H9 (cell line): ENCODE measurements around the gene GPR87. TPM values are rescaled to one million over a fixed set of nuclear protein-coding genes. Genes with fewer than 3 reads are reported as not detected.

Experiments
- DNase-seq: peaks from one replicate; pipeline ENCODE4 v3.0.0-alpha.2; 2017
- H2AFZ ChIP-seq: one replicate; pipeline ENCODE4 v1.6.1; 2013; ENCODE audit warnings: mild to moderate bottlenecking, low read length, control low read depth, moderate library complexity
- H2AK5ac ChIP-seq: 2 replicates; pipeline ENCODE4 v1.6.1; 2013; ENCODE audit warnings: low read length, control low read depth, mixed read lengths; ENCODE audit not compliant: insufficient read length
- H2BK120ac ChIP-seq: one replicate; pipeline ENCODE4 v1.6.1; 2013; ENCODE audit warnings: low read depth, mild to moderate bottlenecking, low read length, control low read depth, inconsistent platforms; ENCODE audit not compliant: poor library complexity, severe bottlenecking
- H2BK12ac ChIP-seq: 2 replicates; pipeline ENCODE4 v1.6.1; 2013; ENCODE audit warnings: low read length, control low read depth, mixed read lengths, low read depth; ENCODE audit not compliant: insufficient read length
- H2BK15ac ChIP-seq: 2 replicates; pipeline ENCODE4 v1.6.1; 2013; ENCODE audit warnings: low read depth, low read length, control low read depth
- H2BK20ac ChIP-seq: one replicate; pipeline ENCODE4 v1.6.1; 2013; ENCODE audit warnings: low read depth, mild to moderate bottlenecking, low read length, control low read depth, inconsistent platforms; ENCODE audit not compliant: poor library complexity, severe bottlenecking
- H2BK5ac ChIP-seq: 2 replicates; pipeline ENCODE4 v1.6.1; 2013; ENCODE audit warnings: low read length, control low read depth, mixed read lengths; ENCODE audit not compliant: insufficient read length
- H3K14ac ChIP-seq: 2 replicates; pipeline ENCODE4 v1.6.1; 2013; ENCODE audit warnings: low read length, control low read depth; ENCODE audit not compliant: insufficient read depth
- H3K18ac ChIP-seq: 2 replicates; pipeline ENCODE4 v1.6.1; 2013; ENCODE audit warnings: low read depth, mild to moderate bottlenecking, mixed read lengths, low read length, control low read depth; ENCODE audit not compliant: insufficient read length
- H3K23ac ChIP-seq: 2 replicates; pipeline ENCODE4 v1.6.1; 2013; ENCODE audit warnings: low read length, control low read depth, mixed read lengths, low read depth; ENCODE audit not compliant: insufficient read length
- H3K23me2 ChIP-seq: 2 replicates; pipeline ENCODE4 v1.6.1; 2013; ENCODE audit warnings: low read depth, mild to moderate bottlenecking, mixed read lengths, low read length, control low read depth; ENCODE audit not compliant: insufficient read length, poor library complexity, severe bottlenecking
- H3K27ac ChIP-seq: 2 replicates; pipeline ENCODE4 v1.5.1; 2013; ENCODE audit warnings: low read length, control low read depth, mixed read lengths, low read depth; ENCODE audit not compliant: insufficient read length
- H3K27me3 ChIP-seq: 2 replicates; pipeline ENCODE4 v1.6.1; 2013; ENCODE audit warnings: low read length, control low read depth, inconsistent platforms; ENCODE audit not compliant: insufficient read depth
- H3K4ac ChIP-seq: 2 replicates; pipeline ENCODE4 v1.6.1; 2013; ENCODE audit warnings: low read depth, mild to moderate bottlenecking, control low read depth, inconsistent platforms, low read length, moderate library complexity
- H3K4me1 ChIP-seq: 2 replicates; pipeline ENCODE4 v1.6.1; 2013; ENCODE audit warnings: low read length, control low read depth, inconsistent platforms; ENCODE audit not compliant: insufficient read depth
- H3K4me2 ChIP-seq: 2 replicates; pipeline ENCODE4 v1.6.1; 2013; ENCODE audit warnings: low read length, control low read depth, mixed read lengths; ENCODE audit not compliant: insufficient read length, insufficient read depth
- H3K56ac ChIP-seq: 2 replicates; pipeline ENCODE4 v1.6.1; 2013; ENCODE audit warnings: low read depth, mild to moderate bottlenecking, mixed read lengths, low read length, control low read depth; ENCODE audit not compliant: insufficient read length
- H3K79me1 ChIP-seq: 2 replicates; pipeline ENCODE4 v1.6.1; 2013; ENCODE audit warnings: low read depth, mild to moderate bottlenecking, moderate library complexity, low read length, control low read depth, inconsistent platforms; ENCODE audit not compliant: insufficient read depth, poor library complexity, severe bottlenecking
- H3K79me2 ChIP-seq: 2 replicates; pipeline ENCODE4 v1.6.1; 2013; ENCODE audit warnings: low read length, control low read depth, inconsistent platforms; ENCODE audit not compliant: insufficient read depth
- H3K9ac ChIP-seq: 2 replicates; pipeline ENCODE4 v1.6.1; 2013; ENCODE audit warnings: low read length, control low read depth, mixed read lengths; ENCODE audit not compliant: insufficient read length; ENCODE audit errors: extremely low read depth
- H3K9me3 ChIP-seq: one replicate; pipeline ENCODE4 v1.6.1; 2013; ENCODE audit warnings: low read depth, low read length, inconsistent platforms; ENCODE audit not compliant: control insufficient read depth
- H3T11ph ChIP-seq: one replicate; pipeline ENCODE4 v1.6.1; 2013; ENCODE audit warnings: mild to moderate bottlenecking, low read length, control low read depth, inconsistent platforms
- H4K20me1 ChIP-seq: one replicate; pipeline ENCODE4 v1.6.1; 2013; ENCODE audit not compliant: control insufficient read depth, insufficient read length, insufficient read depth
- H4K5ac ChIP-seq: 2 replicates; pipeline ENCODE4 v1.6.1; 2013; ENCODE audit warnings: low read depth, mild to moderate bottlenecking, mixed read lengths, low read length, control low read depth; ENCODE audit not compliant: insufficient read length
- H4K8ac ChIP-seq: replicated peaks from 2 replicates; pipeline ENCODE4 v1.6.1; 2013; ENCODE audit warnings: low read length, control low read depth, mixed read lengths, low read depth; ENCODE audit not compliant: insufficient read length
- H4K91ac ChIP-seq: 2 replicates; pipeline ENCODE4 v1.6.1; 2013; ENCODE audit warnings: low read depth, mild to moderate bottlenecking, moderate library complexity, mixed read lengths, low read length, control low read depth; ENCODE audit not compliant: insufficient read length
- H3K27ac Mint-ChIP-seq, 3 experiments: 2 replicates in 2 of 3; 3 replicates in 1 of 3; pipeline ENCODE4 v1.8.0; 2020 to 2021; ENCODE audit warnings: mixed read lengths in 3 of 3, mild to moderate bottlenecking in 1 of 3, moderate library complexity in 1 of 3
- H3K27me3 Mint-ChIP-seq: 2 replicates; pipeline ENCODE4 v1.8.0; 2021; ENCODE audit warnings: low read depth, mild to moderate bottlenecking, moderate library complexity, mixed read lengths
- H3K36me3 Mint-ChIP-seq, 3 experiments: 2 replicates in 2 of 3; 3 replicates in 1 of 3; pipeline ENCODE4 v1.8.0; 2020 to 2021; ENCODE audit warnings: low read depth in 3 of 3, mixed read lengths in 3 of 3; ENCODE audit not compliant: insufficient read depth in 1 of 3
- H3K4me1 Mint-ChIP-seq, 2 experiments: 2 replicates each; pipeline ENCODE4 v1.8.0; 2020; ENCODE audit warnings: mixed read lengths in 2 of 2
- H3K4me3 Mint-ChIP-seq, 2 experiments: 2 replicates in 1 of 2; 3 replicates in 1 of 2; pipeline ENCODE4 v1.8.0; 2020 to 2021; ENCODE audit warnings: mild to moderate bottlenecking in 2 of 2, mixed read lengths in 2 of 2, moderate library complexity in 1 of 2
- H3K9me3 Mint-ChIP-seq, 2 experiments: 2 replicates in 1 of 2; 3 replicates in 1 of 2; pipeline ENCODE4 v1.8.0; 2020; ENCODE audit warnings: mild to moderate bottlenecking in 2 of 2, mixed read lengths in 2 of 2, moderate library complexity in 1 of 2
- WGBS: extraction: QIAGEN DNeasy Blood & Tissue Kit; methylation state at CpG from one replicate; pipeline ENCODE4 v1.1.7; 2013; ENCODE audit warnings: missing lambda C conversion rate, low lambda C conversion rate, mixed read lengths; ENCODE audit not compliant: insufficient read length; ENCODE audit errors: extremely low coverage; 5-methylcytosine and 5-hydroxymethylcytosine counted together
- total RNA-seq: library from RNA; stranded (reverse); gene quantifications from 2 replicates; pipeline ENCODE4 v1.2.1, GENCODE V29; 2021
- TF ChIP-seq, protein P1 (sequence below): fragments of 200-600 bp; sonication (generic); conservative IDR thresholded peaks from 3 replicates; pipeline ENCODE4 v1.8.0; 2021; ENCODE audit warnings: antibody characterized with exemption, mild to moderate bottlenecking

The GPR87 gene
- total RNA-seq, 1 experiment from 2014 or later, result 0.33 TPM

DNA sequence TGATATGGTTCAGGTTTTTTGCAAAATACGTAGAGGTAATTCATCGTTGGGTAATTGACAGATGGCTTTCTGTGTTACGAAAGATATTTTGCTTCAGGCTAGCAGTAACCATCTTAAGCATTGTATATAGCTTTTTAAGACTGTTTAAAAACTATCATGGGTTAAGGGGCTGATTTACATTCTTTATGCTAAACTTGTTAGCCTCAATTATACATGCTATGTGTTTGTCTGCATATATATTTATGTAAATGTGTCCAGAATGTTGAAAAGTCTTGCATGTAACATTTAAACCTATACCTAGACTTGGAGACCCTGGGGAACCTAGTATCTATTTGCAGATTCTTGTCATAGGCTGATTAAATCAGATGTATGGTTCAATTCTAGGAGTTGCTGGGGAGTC is 27.2 kb downstream of the GPR87 start:
- H2BK20ac ChIP-seq, result no peak overlapping the region
- DNase-seq, result no peak
- H3K4ac ChIP-seq, result no peak overlapping the region
- no peak overlapping the region for H3K18ac ChIP-seq
- H3K79me1 ChIP-seq, result no peaks in the 10 kb centered on the region
- no peak overlapping the region for H3K4me3 Mint-ChIP-seq
- no peak overlapping the region for H2BK12ac ChIP-seq
- no peak overlapping the region for H3K9ac ChIP-seq
- H4K91ac ChIP-seq, result no peak overlapping the region
- H2BK120ac ChIP-seq, result no peak overlapping the region
- no peak overlapping the region for H2AFZ ChIP-seq
- H3T11ph ChIP-seq, result no peak overlapping the region
- no peaks in the 10 kb centered on the region for H3K79me2 ChIP-seq
- no peak overlapping the region for H4K8ac ChIP-seq
- H3K27me3 ChIP-seq, result no peaks in the 10 kb centered on the region
- no peaks in the 10 kb centered on the region for H3K4me1 ChIP-seq
- no peaks in the 10 kb centered on the region for H3K27me3 Mint-ChIP-seq
- H2BK15ac ChIP-seq, result no peak overlapping the region
- H4K5ac ChIP-seq, result no peak overlapping the region
- no peak overlapping the region for H3K56ac ChIP-seq
- no peaks in the 10 kb centered on the region for H3K36me3 Mint-ChIP-seq
- H3K9me3 Mint-ChIP-seq, result no peaks in the 10 kb centered on the region
- H3K27ac ChIP-seq, result no peak overlapping the region
- H3K14ac ChIP-seq, result no peak overlapping the region
- no peak overlapping the region for H2BK5ac ChIP-seq
- TF ChIP-seq, protein P1, sequence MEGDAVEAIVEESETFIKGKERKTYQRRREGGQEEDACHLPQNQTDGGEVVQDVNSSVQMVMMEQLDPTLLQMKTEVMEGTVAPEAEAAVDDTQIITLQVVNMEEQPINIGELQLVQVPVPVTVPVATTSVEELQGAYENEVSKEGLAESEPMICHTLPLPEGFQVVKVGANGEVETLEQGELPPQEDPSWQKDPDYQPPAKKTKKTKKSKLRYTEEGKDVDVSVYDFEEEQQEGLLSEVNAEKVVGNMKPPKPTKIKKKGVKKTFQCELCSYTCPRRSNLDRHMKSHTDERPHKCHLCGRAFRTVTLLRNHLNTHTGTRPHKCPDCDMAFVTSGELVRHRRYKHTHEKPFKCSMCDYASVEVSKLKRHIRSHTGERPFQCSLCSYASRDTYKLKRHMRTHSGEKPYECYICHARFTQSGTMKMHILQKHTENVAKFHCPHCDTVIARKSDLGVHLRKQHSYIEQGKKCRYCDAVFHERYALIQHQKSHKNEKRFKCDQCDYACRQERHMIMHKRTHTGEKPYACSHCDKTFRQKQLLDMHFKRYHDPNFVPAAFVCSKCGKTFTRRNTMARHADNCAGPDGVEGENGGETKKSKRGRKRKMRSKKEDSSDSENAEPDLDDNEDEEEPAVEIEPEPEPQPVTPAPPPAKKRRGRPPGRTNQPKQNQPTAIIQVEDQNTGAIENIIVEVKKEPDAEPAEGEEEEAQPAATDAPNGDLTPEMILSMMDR, result no peak
- H3K4me2 ChIP-seq, result no peak overlapping the region
- H3K23me2 ChIP-seq, result no peaks in the 10 kb centered on the region
- no CpG with 5 or more reads among the region's 3 CpGs for WGBS
- no peak overlapping the region for H3K27ac Mint-ChIP-seq
- no peaks in the 10 kb centered on the region for H4K20me1 ChIP-seq
- H3K23ac ChIP-seq, result no peak overlapping the region
- peaks cover 5% of the 10 kb centered on the region in 2 experiments for H3K4me1 Mint-ChIP-seq
- no peak overlapping the region for H2AK5ac ChIP-seq
- no peaks in the 10 kb centered on the region for H3K9me3 ChIP-seq
